GM18507 (cell line): Measurements from ENCODE around the gene HAUS2.
"Not testable (repeated sequence)": the region's sequence is repeated elsewhere in the genome, so short reads cannot be mapped to it uniquely, and the experiment has no call there.

Experiments
- DNase-seq: peaks from one replicate; pipeline ENCODE4 v3.0.0; 2011; ENCODE audit warnings: low read depth; ENCODE audit not compliant: insufficient read length; ENCODE audit errors: extremely low spot score
- FAIRE-seq: peaks from 2 replicates; lab custom pipeline; 2011; peaks lifted over from hg19 to GRCh38; lab: Jason Lieb, UNC

HAUS2 gene

DNA sequence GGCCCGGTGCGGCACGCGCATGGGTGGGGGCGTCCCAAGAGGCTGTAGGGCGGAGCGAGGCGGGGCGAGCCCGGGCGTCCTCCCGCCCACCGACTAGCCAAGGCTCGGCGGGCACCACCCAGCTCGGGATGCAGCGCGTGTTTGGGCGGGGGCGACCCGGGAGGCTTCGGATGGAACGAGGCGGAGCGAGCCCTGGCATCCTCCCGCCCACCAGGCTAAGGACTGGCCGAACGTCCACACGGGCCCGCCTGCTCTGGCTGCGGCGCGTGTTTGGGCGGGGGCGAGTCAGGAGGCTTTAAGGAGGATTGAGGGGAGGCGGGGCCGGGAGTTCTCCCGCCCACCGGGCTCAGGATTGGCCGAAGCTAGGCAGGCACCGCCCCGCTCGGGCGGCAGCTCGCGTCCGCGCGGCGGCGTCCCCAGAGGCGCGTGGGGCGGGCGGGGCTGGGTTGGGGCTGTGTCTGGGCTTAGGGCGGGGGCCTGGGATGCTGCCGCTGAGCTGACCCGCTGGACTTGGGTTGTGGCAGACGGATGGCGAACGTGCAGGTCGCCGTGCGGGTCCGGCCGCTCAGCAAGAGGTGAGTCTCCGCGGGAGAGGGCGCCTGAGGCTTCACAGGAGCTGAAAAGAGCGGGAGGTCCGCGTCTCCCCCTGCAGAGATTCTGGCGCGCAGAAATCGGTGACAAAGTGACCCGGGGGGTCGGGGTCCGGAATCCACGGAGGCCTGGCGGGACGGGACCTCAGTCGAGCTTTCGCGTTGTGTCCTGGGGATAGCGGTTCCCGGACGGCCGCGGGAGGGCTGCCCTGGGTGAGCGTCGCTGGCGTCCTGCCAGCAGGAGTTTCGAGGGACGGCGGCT, 26.8 kb downstream of the HAUS2 start, which contains the start of gene STARD9:
STARD9 (plus strand) TSS at position 419 of the 852 bp plus-strand sequence; CDS start at position 529, 110 bp downstream.
- peak; percentile 87 for FAIRE-seq

DNA sequence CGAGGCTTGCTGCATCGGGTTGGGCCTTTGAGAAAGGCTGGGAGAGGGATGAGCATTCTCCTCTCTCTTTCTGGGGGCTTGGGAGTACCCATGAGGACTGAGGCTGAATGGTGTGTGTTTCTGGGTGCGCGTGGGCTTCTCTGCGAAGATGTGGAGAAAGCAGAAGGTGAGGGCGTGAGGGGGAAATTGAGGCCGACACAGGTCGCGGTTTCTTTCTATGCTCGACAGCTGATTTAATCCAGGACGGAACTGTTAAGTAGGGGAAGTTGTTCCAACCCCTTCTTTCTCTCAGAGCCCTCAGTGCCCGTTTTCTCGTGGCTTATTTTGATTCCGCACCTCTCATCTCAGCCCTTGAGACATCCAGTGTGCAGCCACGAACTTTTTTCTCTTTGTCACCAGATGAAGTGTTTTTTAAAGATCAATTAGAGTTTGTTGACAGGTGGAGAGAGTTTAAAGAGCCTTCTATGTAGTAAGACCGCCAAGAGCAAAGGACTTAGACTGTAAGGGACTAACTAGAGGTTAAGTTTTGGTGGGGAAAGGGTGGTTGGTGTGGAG, 27.5 kb downstream of the HAUS2 start:
- no peak for DNase-seq
- no peak for FAIRE-seq

More for the DNA sequence above, 26.8 kb downstream of the HAUS2 start, which contains the start of gene STARD9:
- DNase-seq = peak; percentile 85

DNA sequence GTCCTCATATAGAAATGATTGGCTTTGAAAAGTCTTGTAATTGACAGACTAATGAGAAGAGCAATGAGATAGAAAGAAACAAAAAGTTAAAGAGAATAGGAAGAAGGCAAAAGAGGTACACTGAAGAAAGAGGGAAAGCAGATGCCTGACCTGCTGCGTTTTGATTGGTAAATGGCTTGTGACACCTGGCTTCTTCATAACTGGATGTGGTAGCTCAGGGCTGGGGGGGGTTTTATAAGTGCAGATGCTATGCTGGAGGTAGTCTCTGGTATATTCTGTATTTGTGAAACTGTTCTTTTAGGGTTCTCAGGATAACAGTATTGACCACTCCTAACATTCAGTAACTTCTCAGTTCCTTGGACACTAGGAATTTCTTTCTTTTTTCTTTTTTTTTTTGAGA, 28.1 kb downstream of the HAUS2 start:
- FAIRE-seq = no peak
- DNase-seq = no peak

DNA sequence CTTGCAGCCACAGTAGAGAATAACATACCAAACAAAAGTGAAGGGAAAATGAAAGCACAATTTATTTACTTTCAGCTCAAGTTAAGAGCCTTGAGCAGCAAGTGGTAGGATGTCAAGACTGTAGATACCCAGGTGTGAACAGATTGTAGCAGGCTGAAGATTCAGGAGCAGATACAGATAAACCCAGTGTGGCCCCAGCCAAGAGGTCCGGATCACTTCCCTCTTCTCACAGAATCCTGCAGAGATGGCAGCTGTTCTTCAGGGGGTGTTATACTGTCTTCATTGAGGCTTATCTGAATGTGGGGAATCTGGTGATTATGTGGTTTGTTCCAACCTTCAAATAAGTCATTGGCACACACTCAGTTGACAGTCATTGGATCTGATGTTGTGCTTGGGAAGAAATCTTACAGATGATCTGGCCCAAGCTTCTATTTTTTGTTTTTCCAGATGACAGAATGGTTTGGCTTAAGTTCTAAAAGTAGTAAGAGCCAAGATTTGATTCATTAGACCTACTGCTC, 28.9 kb downstream of the HAUS2 start:
- no peak for DNase-seq

DNA sequence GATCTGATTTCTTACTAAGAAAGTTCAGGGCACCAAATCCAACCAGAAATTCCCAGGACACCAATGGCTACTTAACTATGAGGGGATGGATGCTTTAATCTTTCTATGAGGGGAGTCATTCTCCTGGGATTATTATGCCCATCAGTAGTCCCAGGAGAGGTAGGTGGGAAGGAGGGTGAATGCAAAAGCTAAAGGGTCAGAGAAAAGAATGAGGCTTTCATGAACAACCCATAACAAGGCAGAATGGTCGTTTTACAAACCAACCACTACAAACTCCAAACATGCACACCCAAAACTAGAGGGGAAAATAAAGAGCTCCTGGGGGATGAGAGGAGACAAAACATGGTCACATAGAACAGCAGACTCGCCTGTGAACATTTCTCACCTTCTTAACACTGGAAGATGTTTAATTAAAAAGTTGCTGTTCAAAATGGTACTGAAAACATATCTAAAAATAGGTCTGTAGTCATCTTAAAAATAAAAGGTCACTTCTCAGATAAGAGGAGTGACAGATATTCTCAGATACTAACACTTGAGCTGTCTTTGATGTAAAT, 30.4 kb downstream of the HAUS2 start:
- DNase-seq = no peak
- FAIRE-seq = no peak

More for the DNA sequence above, 28.9 kb downstream of the HAUS2 start:
- FAIRE-seq = no peak

DNA sequence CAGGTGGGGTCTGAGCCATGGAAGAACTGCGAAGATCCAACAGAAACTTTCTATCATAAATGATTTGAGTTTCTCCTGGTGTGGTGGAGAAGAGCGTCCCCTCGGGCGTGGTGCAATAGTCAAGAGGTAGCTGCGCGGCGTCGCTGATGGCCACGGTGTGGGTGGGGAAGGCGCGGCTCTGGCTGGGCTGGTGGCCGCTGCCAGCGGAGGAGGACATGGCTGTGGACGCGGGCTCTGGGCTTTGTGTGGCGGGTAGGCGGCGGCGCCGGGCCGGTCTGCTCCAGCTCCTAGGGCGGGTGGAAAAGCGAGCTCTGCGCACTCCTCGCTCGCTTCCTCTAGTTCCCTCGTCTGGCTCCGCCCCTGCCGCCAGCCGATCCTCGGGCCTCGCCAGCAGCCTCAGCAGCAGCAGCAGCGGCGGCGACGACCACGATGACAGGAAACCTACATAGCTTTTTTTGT, 32.7 kb downstream of the HAUS2 start:
- FAIRE-seq = peak; percentile 77
- DNase-seq = peak; percentile 42

DNA sequence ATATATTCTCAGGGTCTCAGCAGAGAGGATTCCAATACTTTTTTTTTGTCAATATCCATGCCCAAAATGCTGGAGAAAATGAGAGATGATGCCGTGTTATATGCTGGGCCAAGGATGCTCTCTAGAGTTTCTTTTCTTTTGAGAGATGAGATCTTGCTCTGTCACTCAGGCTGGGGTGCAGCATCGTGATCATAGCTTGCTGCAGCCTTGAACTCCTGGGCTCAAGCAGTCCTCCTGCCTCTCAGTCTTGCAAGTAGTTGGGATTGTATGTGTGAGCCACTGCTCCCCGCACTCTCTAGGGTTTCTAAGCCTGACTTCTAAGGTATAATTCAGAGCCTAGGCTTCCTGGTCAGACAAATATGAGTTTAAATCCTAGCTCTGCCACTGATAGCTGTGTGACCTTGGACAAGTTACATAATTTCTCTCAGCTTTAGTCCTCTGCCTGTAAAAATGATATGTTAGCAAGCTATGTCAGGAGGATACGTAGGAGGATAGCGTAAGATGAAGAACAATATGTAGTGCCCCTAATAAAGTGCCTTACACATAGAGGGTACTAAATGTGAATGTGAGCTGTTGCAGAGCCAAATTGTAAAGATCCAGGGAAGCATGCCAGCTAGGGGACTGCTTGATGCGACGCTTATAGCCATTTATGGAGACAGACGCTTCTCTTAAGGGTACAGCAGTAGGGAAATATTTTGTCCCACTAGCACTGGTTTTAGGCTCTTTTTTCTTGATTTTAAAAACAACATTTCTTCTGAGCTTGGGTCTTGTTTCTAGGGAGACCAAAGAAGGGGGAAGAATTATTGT, 34.1 kb downstream of the HAUS2 start:
- FAIRE-seq (no peak), DNase-seq (no peak)

DNA sequence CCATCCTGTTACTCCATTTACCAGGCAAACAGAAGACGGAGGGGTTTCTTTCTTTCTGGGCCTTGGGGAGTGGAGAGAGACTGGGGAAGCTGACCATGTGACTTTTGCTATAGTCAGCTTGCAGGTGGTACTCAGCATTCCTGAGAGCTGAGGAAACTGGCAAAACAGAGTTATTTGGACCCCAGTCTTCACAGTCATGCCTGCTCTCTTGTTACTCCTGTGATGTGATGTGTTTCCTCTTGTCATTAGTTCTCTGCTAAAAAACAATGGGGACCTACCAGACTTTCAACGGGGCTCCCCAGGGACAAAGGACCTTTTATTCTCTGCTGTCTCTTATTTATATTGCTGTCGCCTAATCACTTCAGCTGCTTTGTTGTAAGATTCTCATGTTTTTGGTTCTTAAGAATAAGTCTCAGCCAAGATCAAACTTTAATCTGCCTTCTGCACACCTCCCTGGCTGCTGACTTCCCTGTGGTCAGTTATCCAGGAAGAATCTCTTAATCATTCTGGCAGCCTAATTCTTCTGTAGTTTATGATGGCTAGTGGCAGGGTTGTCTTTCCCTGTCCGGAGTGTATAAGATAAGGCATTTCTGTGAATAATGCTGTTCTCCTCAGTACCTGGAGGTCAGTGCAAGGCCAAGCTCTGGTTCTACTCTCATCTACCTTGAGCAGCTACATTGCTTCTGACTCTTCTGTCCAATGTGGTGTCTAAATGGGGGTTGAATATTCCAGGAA, 35.6 kb downstream of the HAUS2 start:
- FAIRE-seq = no peak

DNA sequence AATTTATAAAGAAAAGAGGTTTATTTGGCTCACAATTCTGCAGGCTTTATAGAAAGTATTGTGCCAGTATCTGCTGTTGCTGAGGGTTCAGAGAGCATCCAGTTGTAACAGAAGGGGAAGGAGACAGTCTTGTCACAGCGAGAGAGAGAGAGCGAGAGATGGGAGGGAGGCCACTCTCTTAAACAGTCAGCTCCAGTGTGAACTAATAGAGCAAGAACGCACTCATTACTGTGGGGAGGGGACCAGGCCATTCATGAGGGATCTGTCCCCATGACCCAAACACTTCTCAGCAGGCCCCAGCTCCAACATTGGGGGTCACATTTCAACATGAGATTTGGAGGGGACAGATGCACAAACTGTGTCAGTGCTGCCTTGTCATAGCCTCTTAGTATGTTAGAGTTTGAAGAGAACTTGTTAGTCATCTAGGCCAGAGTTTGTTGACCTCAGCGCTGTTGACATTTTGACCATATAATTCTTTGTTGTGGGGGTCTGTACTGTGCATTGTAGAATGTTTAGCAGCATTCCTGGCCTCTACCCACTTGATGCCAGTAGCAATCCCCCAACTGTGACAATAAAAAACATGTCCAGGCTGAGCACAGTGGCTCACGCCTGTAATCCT, 42.1 kb downstream of the HAUS2 start:
- FAIRE-seq (no peak), DNase-seq (no peak)

More for the DNA sequence above, 35.6 kb downstream of the HAUS2 start:
- no peak for DNase-seq

DNA sequence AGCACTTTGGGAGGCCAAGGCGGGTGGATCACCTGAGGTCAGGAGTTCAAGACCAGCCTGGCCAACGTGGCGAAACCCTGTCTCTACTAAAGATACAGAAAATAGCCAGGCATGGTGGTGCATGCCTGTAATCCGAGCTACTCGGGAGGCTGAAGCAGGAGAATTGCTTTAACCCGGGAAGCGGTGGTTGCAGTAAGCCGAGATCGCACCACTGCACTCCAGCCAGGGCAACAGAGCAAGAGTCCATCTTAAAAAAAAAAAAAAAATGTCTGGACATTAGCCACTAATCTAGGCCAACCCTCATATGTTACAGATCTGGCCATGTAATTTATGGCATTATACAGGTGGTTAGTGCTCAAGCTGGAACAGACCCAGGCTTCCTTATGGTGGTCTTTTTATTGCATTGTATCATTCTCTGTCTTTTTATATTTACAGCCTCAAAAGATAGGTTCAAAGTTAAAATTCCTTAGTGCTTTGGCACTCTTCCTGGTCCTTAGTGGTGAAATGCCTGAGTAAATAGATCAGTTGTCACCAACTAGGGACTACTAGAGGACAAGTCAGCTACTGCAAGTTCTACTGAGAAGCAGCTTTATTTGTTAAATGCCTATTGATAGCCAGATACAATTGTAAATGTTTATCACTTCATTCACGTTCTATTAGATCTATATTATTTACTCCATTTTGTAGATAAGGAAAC, 42.7 kb downstream of the HAUS2 start:
- peak; percentile 36 for FAIRE-seq
- no peak for DNase-seq

DNA sequence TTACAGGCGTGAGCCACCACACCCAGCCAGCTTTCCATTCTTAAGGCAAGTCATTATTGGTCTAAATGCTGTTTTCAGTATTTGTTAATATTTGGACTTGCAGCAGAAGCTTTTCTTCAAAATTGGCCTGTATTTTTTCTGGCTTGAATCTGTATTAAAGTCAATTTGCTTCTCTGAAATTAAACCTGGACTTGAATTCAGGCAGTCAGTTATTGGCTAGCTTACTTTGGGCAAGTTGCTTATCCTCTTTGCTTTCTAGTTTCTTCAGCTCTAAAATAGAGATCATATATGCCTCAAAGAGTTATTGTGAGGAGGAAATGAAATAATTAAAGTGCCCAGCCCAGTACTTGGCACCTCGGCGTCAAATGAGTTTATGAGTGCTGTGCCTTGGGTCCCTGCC, 44.1 kb downstream of the HAUS2 start:
- FAIRE-seq = no peak
- DNase-seq = no peak

DNA sequence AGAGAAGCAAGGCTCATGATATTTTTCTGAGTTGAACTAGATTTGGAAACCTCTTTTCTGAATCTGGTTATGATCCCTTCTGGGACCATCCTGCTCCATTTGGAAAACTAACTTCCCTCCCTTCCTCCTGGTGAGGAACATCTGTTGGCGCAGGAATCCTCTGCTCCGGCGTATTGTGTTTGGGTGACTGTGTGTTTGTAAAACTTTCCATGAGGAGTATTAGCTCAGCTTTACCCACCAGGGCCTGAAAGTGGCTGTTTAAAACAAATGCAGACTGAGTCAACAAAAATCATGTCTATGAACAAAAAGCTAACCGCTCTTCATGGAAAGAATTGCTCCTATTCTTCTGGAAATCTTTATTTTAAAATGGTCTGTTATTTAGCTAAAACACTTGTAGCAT, 44.5 kb downstream of the HAUS2 start:
- no peak for FAIRE-seq

DNA sequence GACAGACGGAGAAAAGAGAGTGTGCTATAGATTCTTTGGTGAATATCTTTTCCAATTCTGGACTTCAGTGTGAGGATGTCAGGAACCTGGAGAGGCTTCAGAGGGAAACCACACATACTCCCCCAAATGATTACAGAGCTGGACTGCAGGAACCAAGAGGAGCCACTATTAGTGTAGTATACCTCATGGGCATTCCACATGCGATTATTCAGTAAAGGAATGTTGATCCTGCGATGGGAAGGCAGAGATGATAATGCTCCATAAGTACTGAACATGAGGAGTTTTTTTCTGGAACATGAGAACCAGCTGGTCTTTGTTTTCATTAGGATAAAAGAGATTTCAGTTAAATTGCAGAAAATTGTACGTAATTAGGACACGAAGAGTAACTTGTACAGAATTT, 45.5 kb downstream of the HAUS2 start:
- DNase-seq = no peak
- FAIRE-seq = no peak

More for the DNA sequence above, 44.5 kb downstream of the HAUS2 start:
- DNase-seq = no peak

DNA sequence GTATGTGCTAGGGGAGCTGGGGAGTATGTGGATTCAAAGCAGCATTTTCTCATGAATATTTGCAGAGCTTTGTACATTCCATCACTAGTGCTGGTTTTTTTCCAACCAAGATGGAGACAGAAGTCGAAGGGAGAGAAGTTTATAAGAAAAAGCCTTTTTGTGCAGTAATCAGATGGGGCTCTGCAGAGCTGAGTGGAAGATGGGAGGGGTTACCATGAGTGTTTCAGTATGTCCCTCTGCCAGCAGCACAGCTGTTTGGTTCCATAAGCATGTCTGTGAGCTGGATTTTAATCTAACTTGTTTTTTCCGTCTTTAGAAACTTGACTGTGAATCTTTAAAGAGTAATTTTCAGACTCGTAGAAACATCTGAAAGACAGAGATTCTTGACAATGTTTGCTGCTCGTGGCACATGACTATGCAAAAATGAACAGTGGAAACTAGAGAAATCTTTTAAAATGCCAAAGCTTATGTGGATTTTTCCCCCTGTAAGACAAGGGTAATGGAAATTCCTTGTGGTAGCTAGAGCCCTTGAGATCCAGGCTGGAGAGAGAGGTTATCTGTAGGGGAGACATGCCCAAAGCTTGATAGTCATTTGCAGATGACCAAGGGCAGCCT, 47.1 kb downstream of the HAUS2 start:
- FAIRE-seq = no peak
- DNase-seq = no peak

DNA sequence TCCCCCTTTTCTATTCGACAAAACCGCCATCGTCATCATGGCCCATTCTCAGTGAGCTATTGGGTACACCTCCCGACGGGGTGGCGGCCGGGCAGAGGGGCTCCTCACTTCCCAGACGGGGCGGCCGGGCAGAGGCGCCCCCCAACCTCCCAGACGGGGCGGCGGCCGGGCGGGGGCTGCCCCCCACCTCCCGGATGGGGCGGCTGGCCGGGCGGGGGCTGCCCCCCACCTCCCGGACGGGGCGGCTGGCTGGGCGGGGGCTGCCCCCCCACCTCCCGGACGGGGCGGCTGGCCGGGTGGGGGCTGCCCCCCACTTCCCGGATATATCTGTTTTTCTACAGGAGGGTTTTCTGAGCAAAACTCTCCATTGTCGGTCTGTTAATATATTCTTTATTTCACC, 52.7 kb downstream of the HAUS2 start:
- not testable (repeated sequence) for DNase-seq, FAIRE-seq

DNA sequence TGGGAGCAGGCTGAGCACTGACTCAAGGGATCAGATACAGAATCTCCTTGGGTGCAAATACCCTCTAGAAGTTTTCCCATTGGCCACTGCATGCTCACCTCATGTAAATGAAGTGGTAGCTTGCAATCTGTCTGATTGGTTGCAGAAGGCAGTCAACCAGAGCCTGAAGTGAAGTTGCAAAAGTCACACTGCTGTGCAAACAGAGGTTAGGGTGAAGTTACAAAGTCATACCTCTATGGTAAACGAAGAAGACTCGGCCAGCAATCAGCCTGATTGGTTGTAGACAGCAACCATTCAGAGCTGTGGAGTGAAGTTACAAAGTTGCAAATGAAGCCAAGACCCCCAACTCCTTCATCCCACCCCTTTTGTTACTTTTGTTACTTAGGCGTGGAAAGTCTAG, 53.9 kb downstream of the HAUS2 start:
- FAIRE-seq (no peak), DNase-seq (no peak)

DNA sequence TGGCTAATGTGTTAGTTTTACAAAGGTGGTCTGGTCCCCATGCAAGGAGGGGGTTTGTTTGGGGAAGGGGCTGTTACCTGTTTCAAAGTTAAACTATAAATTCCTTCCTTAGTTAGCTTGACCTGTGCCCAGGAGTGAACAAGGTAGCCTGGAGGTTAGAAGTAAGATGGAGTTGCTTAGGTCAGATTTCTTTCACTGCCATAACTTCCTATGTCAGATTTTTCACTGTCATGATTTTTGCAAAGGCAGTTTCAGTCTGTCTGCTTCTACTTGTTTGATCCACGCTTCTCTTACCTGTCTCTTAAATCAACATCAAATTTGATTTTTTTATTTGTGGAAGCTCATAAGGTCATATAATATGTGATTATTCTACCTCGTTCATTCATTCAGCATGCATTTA, 55.3 kb downstream of the HAUS2 start:
- no peak for FAIRE-seq
- DNase-seq = no peak
